CD4-positive, alpha-beta T cell treated with Interleukin-17A for 4 hours (primary cell): ENCODE data around the gene BCO2.
"Not testable (repeated sequence)": the region's sequence is repeated elsewhere in the genome, so short reads cannot be mapped to it uniquely, and the experiment has no call there.

ENCODE experiments used
- DNase-seq: peaks from one replicate; pipeline ENCODE4 v3.0.0-alpha.2; 2020; ENCODE audit warnings: mixed read lengths

BCO2 gene

GRCh38 chr11:112172362-112172994, 2.8 kb upstream of the BCO2 start:
- no peak for DNase-seq

- no peak for DNase-seq
These were observed 2.2 kb upstream of the BCO2 start for GRCh38 chr11:112173152-112173551.

GRCh38 chr11:112175599-112175952, 264 bp downstream of the BCO2 start:
- DNase-seq: no peak

GRCh38 chr11:112176077-112176476, 765 bp downstream of the BCO2 start:
- no peak for DNase-seq

- DNase-seq: no peak
These were observed 2.3 kb downstream of the BCO2 start for GRCh38 chr11:112177589-112177988.

- DNase-seq: no peak
These were observed 3.1 kb downstream of the BCO2 start for GRCh38 chr11:112178428-112178827.

DNA sequence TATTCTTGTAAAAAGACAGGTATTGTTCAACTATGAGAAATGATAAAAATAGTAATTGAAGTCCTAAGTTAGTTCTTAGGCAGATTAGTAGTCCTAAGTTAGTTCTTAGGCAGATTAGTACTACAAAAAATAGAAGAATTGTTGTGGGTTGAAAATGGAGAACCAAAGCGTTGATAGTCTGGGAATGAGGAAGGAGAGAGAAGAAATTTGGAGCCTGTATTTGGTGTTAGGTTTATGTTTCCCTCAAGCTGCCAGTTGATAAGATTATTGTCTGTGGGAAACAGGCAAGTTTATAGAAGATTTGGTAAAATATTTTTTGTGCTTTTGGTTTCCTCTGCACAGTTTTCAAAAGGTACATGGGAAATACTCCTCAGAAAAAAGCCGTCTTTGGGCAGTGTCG, 3.6 kb downstream of the BCO2 start:
- no peak for DNase-seq

DNA sequence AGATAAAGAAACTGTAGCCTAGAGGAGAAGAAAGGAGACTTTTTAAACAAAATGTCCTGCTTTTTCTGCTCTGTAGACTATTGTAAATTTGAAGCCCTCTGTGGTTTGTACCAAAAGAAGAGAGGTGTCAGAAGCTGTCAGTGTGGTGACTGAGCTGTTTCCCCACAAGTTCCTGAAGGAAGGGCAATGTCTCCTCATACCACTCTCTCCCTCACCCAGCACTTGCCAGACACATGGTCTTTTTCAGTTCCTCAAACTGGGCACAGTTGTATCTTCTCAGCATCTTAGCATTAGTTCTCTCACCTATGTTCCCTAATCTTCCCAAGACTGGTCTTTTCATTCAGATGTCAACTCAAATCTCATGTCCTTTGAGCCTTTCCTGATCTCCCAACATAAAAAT, 4.3 kb downstream of the BCO2 start:
- DNase-seq: no peak

GRCh38 chr11:112182867-112183266, 7.6 kb downstream of the BCO2 start:
- no peak for DNase-seq

DNA sequence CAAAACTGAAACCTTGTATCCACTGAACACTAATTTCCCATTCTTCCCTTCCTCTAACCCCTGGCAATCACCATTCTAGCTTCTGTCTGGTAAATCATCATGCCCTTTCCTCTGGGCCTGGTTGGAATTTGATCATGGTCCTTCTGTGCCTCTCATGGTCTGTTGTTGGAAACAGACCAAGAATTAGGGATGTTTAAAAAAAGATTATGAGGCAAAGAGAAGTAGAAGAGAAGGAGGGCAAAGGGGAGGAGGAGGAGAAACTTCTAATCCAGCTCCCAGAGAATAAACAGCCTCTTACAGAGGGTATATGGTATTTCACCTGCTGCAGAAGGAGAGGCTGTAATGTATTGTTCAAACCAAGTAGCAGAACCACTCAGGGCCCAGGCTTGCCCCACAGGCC, 10.6 kb downstream of the BCO2 start:
- DNase-seq: no peak

GRCh38 chr11:112186304-112186703, 11.0 kb downstream of the BCO2 start:
- DNase-seq: no peak

DNA sequence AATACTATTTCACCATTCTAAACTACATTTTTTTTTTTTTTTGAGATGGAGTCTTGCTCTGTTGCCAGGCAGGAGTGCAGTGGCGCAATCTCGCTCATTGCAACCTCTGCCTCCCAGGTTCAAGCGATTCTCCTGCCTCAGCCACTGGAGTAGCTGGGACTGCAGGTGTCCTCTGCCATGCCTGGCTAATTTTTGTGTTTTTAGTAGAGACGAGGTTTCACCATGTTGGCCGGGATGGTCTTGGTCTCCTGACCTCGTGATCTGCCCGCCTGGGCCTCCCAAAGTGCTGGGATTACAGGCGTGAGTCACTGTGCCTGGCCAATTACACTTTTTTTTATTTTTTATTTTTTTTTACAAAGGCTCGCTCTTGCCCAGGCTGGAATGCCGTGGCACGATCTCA, 19.8 kb downstream of the BCO2 start:
- DNase-seq: not testable (repeated sequence)

DNA sequence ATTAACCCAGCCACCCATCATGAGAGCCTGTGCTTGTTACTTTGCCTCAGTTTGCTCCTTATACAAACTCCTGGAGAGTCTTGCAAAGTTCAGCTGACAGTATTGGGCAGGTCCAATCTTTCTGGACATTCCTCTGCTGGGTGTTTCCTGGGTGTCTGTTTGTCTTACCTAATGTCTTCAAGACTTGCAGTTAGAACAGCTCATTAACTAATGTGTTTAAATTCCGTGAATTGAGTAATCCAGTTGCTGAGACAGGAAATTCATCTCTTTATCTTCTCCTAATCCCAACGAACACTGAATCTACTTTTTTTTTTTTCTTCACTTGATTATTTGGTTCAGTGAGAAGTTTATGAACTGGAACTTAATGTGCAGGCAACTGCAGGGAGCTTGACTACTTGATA, 20.6 kb downstream of the BCO2 start:
- DNase-seq: no peak

DNA sequence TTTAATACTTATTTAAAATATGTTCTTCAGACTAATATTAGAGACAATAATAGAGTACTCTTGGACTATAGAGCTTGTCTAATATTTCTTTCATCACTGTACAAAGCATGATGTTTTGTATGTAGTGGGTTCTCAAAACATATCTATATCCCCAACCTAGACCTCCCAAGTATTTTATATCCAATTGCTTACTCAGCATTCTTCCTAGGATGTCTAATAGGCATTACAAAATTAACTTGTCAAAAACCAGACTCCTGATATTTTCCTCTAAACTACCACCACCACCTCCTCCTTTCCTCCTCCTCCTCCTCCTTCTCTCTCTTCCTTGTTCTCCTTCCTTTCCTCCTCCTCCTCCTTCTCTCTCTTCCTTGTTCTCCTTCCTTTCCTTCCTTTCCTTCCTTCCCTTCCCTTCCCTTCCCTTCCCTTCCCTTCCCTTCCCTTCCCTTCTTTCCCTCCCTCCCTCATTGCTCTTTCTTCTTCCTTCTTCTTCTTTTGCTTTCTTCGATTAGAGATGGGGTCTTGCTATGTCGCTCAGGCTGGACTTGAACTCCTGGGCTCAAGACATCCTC, 21.3 kb downstream of the BCO2 start:
- DNase-seq: no peak

- DNase-seq: not testable (repeated sequence)
These were observed 23.8 kb downstream of the BCO2 start for GRCh38 chr11:112199101-112199500.

- DNase-seq: no peak
These were observed 24.9 kb downstream of the BCO2 start for GRCh38 chr11:112200252-112200651.

DNA sequence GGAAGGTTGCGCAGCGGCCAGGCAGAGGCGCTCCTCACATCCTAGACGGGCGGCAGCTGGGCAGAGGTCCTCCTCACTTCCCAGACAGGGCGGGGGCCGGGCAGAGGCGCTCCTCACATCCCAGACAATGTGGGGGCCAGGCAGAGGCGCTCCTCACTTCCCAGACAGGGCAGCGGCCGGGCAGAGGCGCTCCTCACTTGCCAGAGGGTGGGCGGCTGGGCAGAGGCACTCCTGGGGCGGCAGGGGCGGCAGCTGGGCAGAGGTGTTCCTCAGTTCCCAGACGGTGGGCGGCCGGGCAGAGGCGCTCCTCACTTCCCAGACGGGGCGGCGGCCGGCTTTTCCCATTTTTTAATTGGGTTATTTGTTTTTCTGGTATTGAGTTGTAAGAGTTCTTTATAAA, 30.8 kb downstream of the BCO2 start:
- no peak for DNase-seq

- DNase-seq: no peak
These were observed 35.6 kb downstream of the BCO2 start for GRCh38 chr11:112210890-112211289.

GRCh38 chr11:112211536-112211935, 36.2 kb downstream of the BCO2 start:
- no peak for DNase-seq

- DNase-seq: no peak
These were observed 37.0 kb downstream of the BCO2 start for GRCh38 chr11:112212290-112212689.

DNA sequence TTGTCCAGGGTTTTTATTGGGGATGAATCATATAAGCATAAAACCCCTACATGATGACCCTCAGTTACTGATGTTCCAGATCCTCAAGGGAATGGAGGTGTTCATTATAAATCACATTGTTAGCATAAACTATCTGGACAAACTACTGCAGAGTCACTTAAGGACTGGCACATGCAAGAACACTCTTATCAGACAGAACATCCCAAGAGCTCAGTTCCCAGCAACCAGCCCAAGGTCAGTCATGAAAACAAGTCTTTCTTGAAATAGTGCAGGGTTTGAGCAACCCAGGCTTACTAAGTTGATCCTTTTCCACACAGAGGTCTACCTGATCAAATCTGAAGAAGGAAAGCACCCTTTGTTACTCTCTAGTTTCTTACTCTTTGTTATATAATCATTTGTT, 37.4 kb downstream of the BCO2 start:
- no peak for DNase-seq

DNA sequence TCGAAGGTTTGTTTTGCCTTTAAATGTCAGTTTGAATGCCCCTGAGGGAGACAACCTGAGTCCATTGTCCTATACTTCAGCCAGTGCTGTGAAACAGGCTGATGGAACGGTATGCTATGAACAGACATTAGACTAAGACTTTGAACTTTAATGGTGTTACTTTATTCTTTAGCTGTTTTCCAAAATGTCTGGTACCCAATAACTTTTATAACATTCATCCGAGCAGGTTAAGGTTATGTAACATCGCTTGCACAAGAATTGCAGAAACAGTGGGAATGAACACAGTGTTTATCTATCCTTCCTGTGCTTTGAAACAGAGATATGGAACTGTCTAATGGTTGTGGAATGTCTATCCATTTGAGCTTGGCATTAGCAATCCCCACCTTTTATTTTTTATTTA, 38.4 kb downstream of the BCO2 start:
- DNase-seq: no peak

DNA sequence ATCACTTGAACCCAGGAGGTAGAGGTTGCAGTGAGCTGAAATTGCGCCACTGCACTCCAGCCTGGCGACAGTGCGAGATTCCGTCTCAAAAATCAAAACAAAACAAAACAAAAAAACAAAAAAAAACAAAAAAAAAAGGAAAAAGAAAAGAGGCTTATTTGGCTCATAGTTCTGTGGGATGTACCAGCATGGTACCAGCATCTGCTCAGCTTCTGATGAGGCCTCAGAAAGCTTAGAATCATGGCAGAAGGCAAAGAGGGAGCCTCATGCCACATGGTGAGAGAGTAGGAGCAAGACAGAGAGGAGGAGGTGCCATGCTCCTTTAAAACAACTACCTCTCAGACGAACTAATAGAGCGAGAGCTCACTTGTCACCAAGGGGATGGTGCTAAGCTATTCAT, 40.3 kb downstream of the BCO2 start:
- no peak for DNase-seq

- no peak for DNase-seq
These were observed 41.3 kb downstream of the BCO2 start for GRCh38 chr11:112216561-112217105.
